Smooth muscle cell (in vitro differentiated cells): ENCODE data around the gene ZNF468. TPM values are rescaled to one million over a fixed set of nuclear protein-coding genes. Genes with fewer than 3 reads are reported as not detected.
A peak's percentile ranks its signal among the peaks of the same experiment; 100 is the strongest.
"Not testable (repeated sequence)": the region's sequence is repeated elsewhere in the genome, so short reads cannot be mapped to it uniquely, and the experiment has no call there.

Experiments
- DNase-seq: peaks from one replicate; lab custom pipeline; 2025; ENCODE audit not compliant: unreplicated experiment; lab: John Stamatoyannopoulos, UW
- H2AFZ ChIP-seq: fragments of 200-600 bp; sonication (generic); 2 replicates; pipeline ENCODE4 v1.6.0; 2016; ENCODE audit warnings: antibody characterized with exemption, low read depth, mild to moderate bottlenecking
- H3F3A ChIP-seq: fragments of 200-600 bp; sonication (generic); 2 replicates; pipeline ENCODE4 v1.6.0; 2017; ENCODE audit warnings: antibody characterized with exemption, low read depth
- H3K27ac ChIP-seq: fragments of 200-600 bp; sonication (generic); 2 replicates; pipeline ENCODE4 v1.5.1; 2016; ENCODE audit warnings: low read depth, mild to moderate bottlenecking
- H3K27me3 ChIP-seq: fragments of 200-600 bp; sonication (generic); 2 replicates; pipeline ENCODE4 v1.6.1; 2016; ENCODE audit warnings: low read depth, mild to moderate bottlenecking
- H3K36me3 ChIP-seq: fragments of 200-600 bp; sonication (generic); 2 replicates; pipeline ENCODE4 v1.5.1; 2016; ENCODE audit warnings: low read depth
- H3K4me1 ChIP-seq: fragments of 200-600 bp; sonication (generic); 2 replicates; pipeline ENCODE4 v1.5.1; 2016; ENCODE audit warnings: low read depth
- H3K4me2 ChIP-seq: fragments of 200-600 bp; sonication (generic); 2 replicates; pipeline ENCODE4 v1.6.0; 2016; ENCODE audit warnings: mild to moderate bottlenecking
- H3K4me3 ChIP-seq: fragments of 200-600 bp; sonication (generic); 2 replicates; pipeline ENCODE4 v1.5.1; 2016; ENCODE audit warnings: mild to moderate bottlenecking
- H3K79me2 ChIP-seq: fragments of 200-600 bp; sonication (generic); 2 replicates; pipeline ENCODE4 v1.6.0; 2016; ENCODE audit warnings: low read depth, mild to moderate bottlenecking
- H3K9ac ChIP-seq: fragments of 200-600 bp; sonication (generic); 2 replicates; pipeline ENCODE4 v1.6.0; 2016; ENCODE audit warnings: low read depth
- H3K9me3 ChIP-seq: fragments of 200-600 bp; sonication (generic); replicated peaks from 2 replicates; pipeline ENCODE4 v1.5.1; 2016; ENCODE audit warnings: low read depth
- H4K20me1 ChIP-seq: fragments of 200-600 bp; sonication (generic); 2 replicates; pipeline ENCODE4 v1.6.0; 2016; ENCODE audit warnings: low read depth
- CTCF ChIP-seq: fragments of 200-600 bp; sonication (generic); IDR thresholded peaks from 2 replicates; pipeline ENCODE4 v1.5.1; 2017; ENCODE audit warnings: borderline replicate concordance, mild to moderate bottlenecking, antibody characterized with exemption; ENCODE audit not compliant: insufficient read depth, poor library complexity, severe bottlenecking
- WGBS: methylation state at CpG from one replicate; pipeline ENCODE4 v1.1.7; 2016; ENCODE audit warnings: low lambda C conversion rate; 5-methylcytosine and 5-hydroxymethylcytosine counted together
- polyA plus RNA-seq: library from polyadenylated mRNA; unstranded; fragments of >200 nt; fragmentation: Nextera tagmentation; extraction: Ambion mirVana; gene quantifications from 2 replicates; pipeline ENCODE4 v1.2.1, GENCODE V29; 2016
- total RNA-seq: library from RNA; depleted of rRNA; stranded (reverse); fragments of >200 nt; gene quantifications from 2 replicates; pipeline ENCODE4 v1.2.3, GENCODE V29; 2014

ZNF468 gene
- total and polyA plus RNA-seq, 2 experiments from 2014 or later: 8.8 to 18.9 TPM

- not testable (repeated sequence) for H3K4me2 ChIP-seq, H3K79me2 ChIP-seq, H3K4me3 ChIP-seq, H3K9me3 ChIP-seq, DNase-seq, H3K27me3 ChIP-seq, H3K4me1 ChIP-seq, H2AFZ ChIP-seq, H3K9ac ChIP-seq, H3F3A ChIP-seq, H3K36me3 ChIP-seq, H4K20me1 ChIP-seq, H3K27ac ChIP-seq
- WGBS: 83% methylated on average over 7 of the region's 7 CpGs
Measured at GRCh38 chr19:52829866-52830265, 27.6 kb downstream of the ZNF468 start.

- Histone ChIP-seq H3K4me3 (no peak overlapping the region), H3K27me3 (no peaks in the 10 kb centered on the region), H3K79me2 (peaks cover 1% of the 10 kb centered on the region), H2AFZ (no peak overlapping the region), H3K9me3 (no peaks in the 10 kb centered on the region), H3K9ac (no peak overlapping the region), H3K4me2 (no peak overlapping the region), H3K36me3 (no peaks in the 10 kb centered on the region), H3K4me1 (peaks cover under 1% of the 10 kb centered on the region), H3K27ac (no peak overlapping the region), H4K20me1 (no peaks in the 10 kb centered on the region), H3F3A (no peaks in the 10 kb centered on the region)
- 91% methylated on average over 5 of the region's 5 CpGs for WGBS
- TF ChIP-seq CTCF: no peak
- no peak for DNase-seq
Measured at GRCh38 chr19:52825765-52826164, 31.7 kb downstream of the ZNF468 start.

- Histone ChIP-seq H3K36me3 (no peaks in the 10 kb centered on the region), H3F3A (no peaks in the 10 kb centered on the region), H3K4me3 (no peak overlapping the region), H3K9ac (no peak overlapping the region), H3K79me2 (peaks cover 7% of the 10 kb centered on the region), H4K20me1 (no peaks in the 10 kb centered on the region), H3K27ac (no peak overlapping the region), H3K4me1 (peaks cover 3% of the 10 kb centered on the region), H3K27me3 (no peaks in the 10 kb centered on the region), H3K9me3 (no peaks in the 10 kb centered on the region), H3K4me2 (no peak overlapping the region), H2AFZ (no peak overlapping the region)
- TF ChIP-seq CTCF: no peak
- no peak for DNase-seq
- 91% methylated on average over 12 of the region's 12 CpGs for WGBS
Measured at GRCh38 chr19:52823676-52824075, 33.7 kb downstream of the ZNF468 start.

- Histone ChIP-seq H3K4me3 (peak within 1 kb of the TSS; percentile 84), H2AFZ (peak within 1 kb of the TSS; percentile 79), H3K4me2 (peak within 1 kb of the TSS; percentile 93), H3K9ac (peak within 1 kb of the TSS; percentile 76)
- not testable (repeated sequence) for H3F3A ChIP-seq, H4K20me1 ChIP-seq, H3K9me3 ChIP-seq, H3K36me3 ChIP-seq, H3K27me3 ChIP-seq, H3K79me2 ChIP-seq, H3K27ac ChIP-seq, H3K4me1 ChIP-seq
- 5% methylated on average over 28 of the region's 44 CpGs for WGBS
- peak; percentile 14 for DNase-seq
Measured at GRCh38 chr19:52821204-52821960, 36.0 kb downstream of the ZNF468 start, which contains the start of gene ZNF28. Gene ZNF28, minus strand, starts transcription at chr19:52821633. Its CDS starts 3,675 bp downstream, at chr19:52817958.

- not testable (repeated sequence) for H3K27ac ChIP-seq, H3K36me3 ChIP-seq, H3F3A ChIP-seq, H3K79me2 ChIP-seq, H4K20me1 ChIP-seq, H3K27me3 ChIP-seq, DNase-seq, H3K4me1 ChIP-seq, H3K9me3 ChIP-seq
- Histone ChIP-seq H2AFZ (peak overlapping the region; percentile 79), H3K9ac (peak overlapping the region; percentile 76), H3K4me3 (peak overlapping the region; percentile 84), H3K4me2 (peak overlapping the region; percentile 93)
- 16% methylated on average over 18 of the region's 19 CpGs for WGBS
Measured at GRCh38 chr19:52820472-52821203, 36.8 kb downstream of the ZNF468 start.
